ENCODE results near the gene INTS1. TPM values are rescaled to one million over a fixed set of nuclear protein-coding genes. Genes with fewer than 3 reads are reported as not detected.
A peak's percentile ranks its signal among the peaks of the same experiment; 100 is the strongest.

Gene INTS1
- total and polyA plus RNA-seq, 4 experiments from 2014 or later = 6.0 to 137 (median 82.2) TPM

DNA sequence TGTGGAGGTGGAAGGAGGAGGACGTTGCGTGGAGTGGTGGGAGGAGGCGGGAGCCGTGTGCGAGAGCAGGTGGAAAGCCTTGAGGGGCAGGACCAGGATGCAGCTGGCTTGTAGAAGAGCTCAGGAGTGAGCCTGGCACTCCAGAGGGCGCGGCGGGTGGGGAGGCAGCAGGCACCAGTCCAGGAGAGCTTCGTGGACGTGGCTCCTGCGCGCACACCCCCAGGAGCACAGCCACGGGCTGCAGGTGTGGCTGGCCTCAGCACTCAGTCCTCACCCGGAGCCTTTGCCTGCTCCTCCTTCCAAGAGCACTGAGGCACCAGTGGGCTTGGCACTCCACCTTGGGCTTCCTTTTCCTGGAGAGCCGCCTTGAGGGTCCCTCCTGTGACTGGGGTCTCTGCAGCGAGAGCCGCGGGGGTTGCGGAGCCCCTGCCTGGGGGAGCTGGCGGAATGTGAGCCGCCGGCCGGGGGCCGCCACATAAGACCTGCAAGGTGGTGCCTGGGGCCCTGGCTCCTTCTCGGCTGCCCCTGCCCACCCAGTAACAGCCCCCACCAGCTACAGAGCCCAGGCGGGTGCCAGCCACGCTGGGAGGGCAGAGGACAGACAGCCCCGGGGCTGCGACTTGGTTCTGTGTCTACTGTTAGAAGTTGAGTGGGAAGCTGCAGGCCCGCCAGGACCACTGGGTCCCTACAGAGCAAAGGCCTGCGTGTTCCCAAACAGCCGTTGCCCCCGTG lies 37.4 kb upstream of the INTS1 start:
- CTCF ChIA-PET (ENCODE audit: partially characterized antibody) = no interaction called here
- intact Hi-C loops (cut with micrococcal nuclease) = no loop called here
- H3K27ac ChIP-seq (ENCODE audit: low read depth, low read length) = no peak overlapping the region
- peaks cover 18% of the 10 kb centered on the region for H3K36me3 ChIP-seq (ENCODE audit: insufficient read depth, low read length)
- Mint-ChIP-seq H3K36me3 (peaks cover 10 to 24% of the 10 kb centered on the region in 2 donors), H3K9me3 (no peaks in the 10 kb centered on the region), H3K4me1 (peaks cover 0 to 2% (median under 1%) of the 10 kb centered on the region in 4 donors), H3K27me3 (no peaks in the 10 kb centered on the region), H3K27ac (peak overlapping the region in 2 of 7 donors; percentile 58 to 65), H3K4me3 (no peak overlapping the region)
- POLR2A ChIA-PET (ENCODE audit: partially characterized antibody) = no interaction called here
- H3K4me3 ChIP-seq (ENCODE audit: low read length in 2 of 2) = no peak overlapping the region
- DNase-seq = peak in 1 of 5 donors; percentile 17
- no peaks in the 10 kb centered on the region for H3K9me3 ChIP-seq (ENCODE audit: control insufficient read depth in 1 of 2, low read length in 2 of 2)
- H3K4me1 ChIP-seq (ENCODE audit: insufficient read depth, low read length) = peaks cover 2% of the 10 kb centered on the region
- no peaks in the 10 kb centered on the region for H3K27me3 ChIP-seq (ENCODE audit: insufficient read depth, low read length)

DNA sequence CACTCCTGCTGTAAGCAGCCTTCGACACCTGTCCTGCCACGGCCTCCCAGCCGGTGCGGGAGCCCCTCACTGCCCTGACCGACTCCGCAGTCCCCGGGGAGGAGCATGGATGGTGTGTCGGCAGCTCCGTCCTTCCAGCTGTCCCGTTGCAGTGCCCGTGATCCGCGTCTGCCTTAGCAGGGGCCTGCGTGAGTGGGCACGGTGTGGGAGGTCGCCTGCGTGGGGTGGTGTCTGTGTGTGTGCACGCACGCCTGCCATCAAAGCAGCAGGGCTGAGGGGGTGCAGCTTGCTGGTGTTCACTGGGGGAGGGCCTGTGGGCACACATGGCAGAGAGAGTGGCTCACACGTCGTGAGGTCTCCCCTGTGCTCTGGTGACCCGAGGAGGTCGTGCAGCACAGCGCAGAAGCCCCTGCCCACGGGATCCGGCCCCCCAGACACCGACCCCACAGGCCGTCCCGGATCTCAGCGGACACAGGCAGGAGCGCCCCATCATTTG lies 36.6 kb upstream of the INTS1 start:
- Histone ChIP-seq H3K27ac (ENCODE audit: low read depth, low read length) (no peak overlapping the region), H3K4me1 (ENCODE audit: insufficient read depth, low read length) (peaks cover 6% of the 10 kb centered on the region), H3K27me3 (ENCODE audit: insufficient read depth, low read length) (no peaks in the 10 kb centered on the region), H3K36me3 (ENCODE audit: insufficient read depth, low read length) (peaks cover 18% of the 10 kb centered on the region), H3K9me3 (ENCODE audit: control insufficient read depth in 1 of 2, low read length in 2 of 2) (no peaks in the 10 kb centered on the region), H3K4me3 (ENCODE audit: low read length in 2 of 2) (no peak overlapping the region)
- Mint-ChIP-seq H3K9me3 (no peaks in the 10 kb centered on the region), H3K4me1 (peaks cover 0 to 7% (median 3%) of the 10 kb centered on the region in 4 donors), H3K4me3 (no peak overlapping the region), H3K36me3 (peaks cover 14 to 29% of the 10 kb centered on the region in 2 donors), H3K27me3 (no peaks in the 10 kb centered on the region), H3K27ac (peak overlapping the region in 1 of 7 donors; percentile 65)
- ChIA-PET POLR2A (ENCODE audit: partially characterized antibody) (no interaction called here), CTCF (ENCODE audit: partially characterized antibody) (no interaction called here)
- peak in 1 of 5 donors; percentile 38 for DNase-seq
- intact Hi-C loops (cut with micrococcal nuclease) = no loop called here

DNA sequence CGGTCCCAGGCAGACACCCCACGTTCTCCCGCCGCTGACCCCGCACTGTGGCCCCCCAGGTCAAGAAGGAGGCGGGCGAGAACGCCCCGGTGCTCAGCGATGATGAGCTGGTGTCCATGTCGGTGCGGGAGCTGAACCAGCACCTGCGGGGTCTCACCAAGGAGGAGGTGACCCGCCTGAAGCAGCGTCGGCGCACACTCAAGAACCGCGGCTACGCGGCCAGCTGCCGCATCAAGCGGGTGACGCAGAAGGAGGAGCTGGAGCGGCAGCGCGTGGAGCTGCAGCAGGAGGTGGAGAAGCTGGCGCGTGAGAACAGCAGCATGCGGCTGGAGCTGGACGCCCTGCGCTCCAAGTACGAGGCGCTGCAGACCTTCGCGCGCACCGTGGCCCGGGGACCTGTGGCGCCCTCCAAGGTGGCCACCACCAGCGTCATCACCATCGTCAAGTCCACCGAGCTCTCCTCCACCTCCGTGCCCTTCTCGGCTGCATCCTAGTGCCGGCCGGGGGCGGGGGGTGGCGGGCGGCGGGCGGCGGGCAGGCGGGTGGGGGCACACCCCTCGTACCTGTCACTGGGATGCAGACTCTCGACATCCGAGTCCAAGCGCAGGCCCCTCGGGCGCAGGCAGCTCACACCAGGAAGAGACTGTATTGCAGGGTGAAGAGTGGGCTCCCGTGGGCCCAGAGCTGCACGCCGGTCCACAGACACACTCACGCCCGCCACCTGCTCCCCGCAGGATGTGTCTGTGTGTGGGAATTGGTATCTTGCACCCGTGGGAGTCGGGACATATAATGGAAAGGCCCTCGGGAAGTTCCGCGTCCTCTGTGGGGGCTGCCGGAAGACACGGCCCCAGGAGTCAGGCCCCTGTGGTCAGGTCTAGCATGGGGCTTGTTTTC lies 35.9 kb upstream of the INTS1 start:
- peaks cover 18% of the 10 kb centered on the region for H3K36me3 ChIP-seq (ENCODE audit: insufficient read depth, low read length)
- no peak overlapping the region for H3K4me3 Mint-ChIP-seq
- CTCF ChIA-PET (ENCODE audit: partially characterized antibody) = no interaction called here
- peak in 1 of 5 donors; percentile 9 for DNase-seq
- H3K4me3 ChIP-seq (ENCODE audit: low read length in 2 of 2) = no peak overlapping the region
- peaks cover 6% of the 10 kb centered on the region for H3K4me1 ChIP-seq (ENCODE audit: insufficient read depth, low read length)
- no peaks in the 10 kb centered on the region for H3K9me3 Mint-ChIP-seq
- peaks cover 0 to 7% (median 3%) of the 10 kb centered on the region in 4 donors for H3K4me1 Mint-ChIP-seq
- no peaks in the 10 kb centered on the region for H3K27me3 ChIP-seq (ENCODE audit: insufficient read depth, low read length)
- POLR2A ChIA-PET (ENCODE audit: partially characterized antibody) = interaction anchor here (0.8 kb wide), 1 partner anchor 825 kb away, joined by 3 read pairs; no protein-coding TSS in a partner anchor
- peaks cover 14 to 29% of the 10 kb centered on the region in 2 donors for H3K36me3 Mint-ChIP-seq
- H3K9me3 ChIP-seq (ENCODE audit: control insufficient read depth in 1 of 2, low read length in 2 of 2) = no peaks in the 10 kb centered on the region
- H3K27me3 Mint-ChIP-seq = no peaks in the 10 kb centered on the region
- H3K27ac ChIP-seq (ENCODE audit: low read depth, low read length) = no peak overlapping the region
- no peak overlapping the region for H3K27ac Mint-ChIP-seq
- intact Hi-C loops (cut with micrococcal nuclease) = no loop called here

DNA sequence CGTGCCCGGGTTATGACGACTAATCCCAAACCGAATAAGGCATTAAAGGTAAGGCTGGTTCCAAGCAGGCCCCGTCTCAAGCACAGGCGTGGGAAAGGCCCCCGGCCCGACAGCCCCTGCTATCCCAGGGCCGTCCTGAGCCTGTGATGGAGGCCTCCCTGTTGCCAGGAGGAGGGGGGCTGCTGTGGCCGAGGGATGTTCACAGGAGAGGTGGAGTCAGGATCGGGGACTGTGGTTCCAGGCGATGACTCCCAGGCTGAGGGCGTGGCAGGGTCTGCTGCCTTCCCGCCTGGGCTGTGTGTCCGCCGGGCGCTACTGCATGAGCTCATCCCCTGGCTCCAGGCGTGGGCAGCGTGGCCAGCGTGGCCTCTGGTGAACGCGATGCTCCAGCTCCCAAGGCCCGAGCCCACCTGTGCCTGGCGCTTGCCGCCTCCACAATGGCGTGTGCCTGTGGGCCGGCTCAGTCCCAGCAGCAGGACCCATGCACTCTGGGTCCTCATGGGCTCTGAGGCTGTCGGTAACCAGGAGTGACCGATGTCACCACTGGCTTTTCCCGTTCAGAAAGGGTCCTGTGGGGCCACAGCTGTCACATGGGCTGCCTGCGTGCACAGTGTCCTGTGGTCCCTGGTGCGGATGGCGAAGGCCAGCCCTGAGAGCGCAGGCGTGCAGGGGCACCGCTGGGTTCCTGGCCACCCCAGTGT lies 35.1 kb upstream of the INTS1 start:
- Histone ChIP-seq H3K27me3 (ENCODE audit: insufficient read depth, low read length) (no peaks in the 10 kb centered on the region), H3K9me3 (ENCODE audit: control insufficient read depth in 1 of 2, low read length in 2 of 2) (no peaks in the 10 kb centered on the region), H3K4me1 (ENCODE audit: insufficient read depth, low read length) (peaks cover 6% of the 10 kb centered on the region), H3K27ac (ENCODE audit: low read depth, low read length) (no peak overlapping the region), H3K4me3 (ENCODE audit: low read length in 2 of 2) (no peak overlapping the region), H3K36me3 (ENCODE audit: insufficient read depth, low read length) (peaks cover 18% of the 10 kb centered on the region)
- Mint-ChIP-seq H3K27me3 (no peaks in the 10 kb centered on the region), H3K27ac (peak overlapping the region in 1 of 7 donors; percentile 30), H3K9me3 (no peaks in the 10 kb centered on the region), H3K4me1 (peaks cover 0 to 11% (median 3%) of the 10 kb centered on the region in 4 donors), H3K36me3 (peaks cover 14 to 29% of the 10 kb centered on the region in 2 donors), H3K4me3 (no peak overlapping the region)
- peak in 1 of 5 donors; percentile 17 for DNase-seq
- CTCF ChIA-PET (ENCODE audit: partially characterized antibody) = no interaction called here
- intact Hi-C loops (cut with micrococcal nuclease) = no loop called here
- POLR2A ChIA-PET (ENCODE audit: partially characterized antibody) = interaction anchor here (0.8 to 1.0 kb wide), 2 partner anchors 31 to 826 kb away, joined by 3 to 7 read pairs; partner anchors contain the start of gene PSMG3

DNA sequence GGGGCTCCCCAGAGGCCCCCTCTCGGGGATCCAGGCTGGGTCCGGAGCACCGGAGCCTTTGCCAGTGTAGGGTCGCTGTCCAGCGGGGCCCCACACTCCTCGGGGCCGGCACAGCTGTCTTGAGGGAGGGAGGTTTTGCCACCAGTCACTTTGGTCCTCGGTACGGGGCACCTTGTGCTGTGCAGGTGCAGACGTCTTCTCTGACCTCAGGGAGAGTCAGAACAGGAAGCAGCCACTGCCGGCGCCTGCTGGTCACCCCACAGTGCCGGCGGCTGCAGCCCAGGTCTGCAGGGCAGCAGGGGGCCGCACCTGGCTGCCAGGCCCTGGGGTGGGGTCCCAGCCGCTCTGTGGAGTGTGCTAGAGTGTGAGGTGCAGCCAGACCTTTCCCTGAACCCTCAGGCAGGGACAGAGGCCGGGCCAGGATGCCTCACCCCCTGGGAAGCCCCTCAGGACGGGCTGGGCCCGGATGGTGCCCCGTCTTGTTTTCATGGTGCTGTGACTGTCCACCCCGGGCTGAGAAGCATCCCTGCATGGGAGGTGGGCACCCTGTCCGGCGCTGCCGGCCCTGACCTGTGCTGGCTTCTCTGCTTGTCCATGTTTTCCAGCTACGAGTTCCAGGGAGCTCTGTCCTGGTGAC lies 34.5 kb upstream of the INTS1 start:
- POLR2A ChIA-PET (ENCODE audit: partially characterized antibody) = interaction anchor here (1.0 kb wide), 1 partner anchor 32 kb away, joined by 7 read pairs; the partner anchor contains the start of gene PSMG3
- no peaks in the 10 kb centered on the region for H3K27me3 Mint-ChIP-seq
- H3K9me3 Mint-ChIP-seq = no peaks in the 10 kb centered on the region
- H3K36me3 Mint-ChIP-seq = peaks cover 14 to 29% of the 10 kb centered on the region in 2 donors
- Histone ChIP-seq H3K4me1 (ENCODE audit: insufficient read depth, low read length) (peaks cover 9% of the 10 kb centered on the region), H3K27ac (ENCODE audit: low read depth, low read length) (no peak overlapping the region), H3K36me3 (ENCODE audit: insufficient read depth, low read length) (peaks cover 18% of the 10 kb centered on the region), H3K27me3 (ENCODE audit: insufficient read depth, low read length) (no peaks in the 10 kb centered on the region), H3K9me3 (ENCODE audit: control insufficient read depth in 1 of 2, low read length in 2 of 2) (no peaks in the 10 kb centered on the region), H3K4me3 (ENCODE audit: low read length in 2 of 2) (no peak overlapping the region)
- peak in 1 of 5 donors; percentile 35 for DNase-seq
- CTCF ChIA-PET (ENCODE audit: partially characterized antibody) = no interaction called here
- H3K4me1 Mint-ChIP-seq = peaks cover 2 to 18% (median 3%) of the 10 kb centered on the region in 4 donors
- H3K27ac Mint-ChIP-seq = peak overlapping the region in 2 of 7 donors; percentile 30 to 41
- no peak overlapping the region for H3K4me3 Mint-ChIP-seq
- intact Hi-C loops (cut with micrococcal nuclease) = no loop called here

DNA sequence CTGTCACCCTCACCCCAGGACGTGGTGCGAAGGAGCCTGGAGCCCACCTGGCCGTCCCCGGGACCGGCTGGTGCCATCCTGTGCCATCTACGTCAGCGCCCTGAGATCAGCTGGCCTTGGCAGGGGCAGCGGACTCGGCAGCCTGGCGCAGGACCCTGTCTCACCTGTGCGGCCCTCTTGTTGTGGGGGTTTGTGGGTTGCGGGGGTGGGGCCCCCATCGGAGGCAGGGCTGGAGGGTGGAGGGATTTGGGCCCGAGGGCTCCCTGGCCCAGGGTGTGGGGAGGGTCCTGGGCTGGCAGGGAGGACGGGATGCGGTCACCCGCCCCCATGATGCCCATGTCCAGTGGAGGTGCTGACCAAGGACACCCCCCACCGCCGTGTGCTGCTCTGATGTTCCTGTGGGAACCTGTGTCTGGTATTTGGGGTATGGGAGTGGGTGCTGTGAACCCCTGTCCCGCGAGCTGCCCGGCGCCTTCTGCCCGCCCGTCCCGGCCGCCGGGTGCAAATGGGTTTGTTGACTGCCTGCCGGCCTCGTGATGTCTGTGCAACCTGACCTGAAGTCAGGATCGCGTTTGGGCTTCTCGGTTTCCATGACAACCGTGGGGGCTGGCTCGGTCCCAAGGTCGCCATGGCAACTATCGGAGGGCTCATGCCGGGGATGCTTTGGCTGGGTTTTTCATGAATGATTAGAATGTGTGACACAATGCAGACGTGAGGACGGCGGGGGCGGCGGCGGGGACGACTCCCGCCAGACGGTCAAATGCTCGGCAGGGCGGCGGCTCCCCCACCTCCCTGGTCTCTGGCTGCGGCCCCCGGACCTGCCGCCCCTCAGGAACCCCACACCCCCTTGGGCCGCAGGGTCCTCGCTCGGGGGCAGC lies 33.6 kb upstream of the INTS1 start:
- Histone ChIP-seq H3K4me3 (ENCODE audit: low read length in 2 of 2) (no peak overlapping the region), H3K27me3 (ENCODE audit: insufficient read depth, low read length) (no peaks in the 10 kb centered on the region), H3K4me1 (ENCODE audit: insufficient read depth, low read length) (peaks cover 17% of the 10 kb centered on the region), H3K36me3 (ENCODE audit: insufficient read depth, low read length) (peaks cover 18% of the 10 kb centered on the region), H3K9me3 (ENCODE audit: control insufficient read depth in 1 of 2, low read length in 2 of 2) (no peaks in the 10 kb centered on the region), H3K27ac (ENCODE audit: low read depth, low read length) (no peak overlapping the region)
- peaks cover 14 to 34% of the 10 kb centered on the region in 2 donors for H3K36me3 Mint-ChIP-seq
- intact Hi-C loops (cut with micrococcal nuclease) = no loop called here
- H3K9me3 Mint-ChIP-seq = no peaks in the 10 kb centered on the region
- ChIA-PET POLR2A (ENCODE audit: partially characterized antibody) (no interaction called here), CTCF (ENCODE audit: partially characterized antibody) (no interaction called here)
- H3K27me3 Mint-ChIP-seq = no peaks in the 10 kb centered on the region
- peak overlapping the region in 1 of 8 donors; percentile 4 for H3K4me3 Mint-ChIP-seq
- H3K27ac Mint-ChIP-seq = peak overlapping the region in 1 of 7 donors; percentile 82
- DNase-seq = peak in 1 of 5 donors; percentile 27
- peaks cover 8 to 27% (median 12%) of the 10 kb centered on the region in 4 donors for H3K4me1 Mint-ChIP-seq
